Measurements from ENCODE around the gene SNX9.

Gene SNX9

GRCh38 chr6:157929076-157929475 lies 106.0 kb downstream of the SNX9 start:
- TF ChIP-seq EGR1 (IDR thresholded peaks at IDR 0.05) (no peak), NFIC (IDR thresholded peaks at IDR 0.05) (no peak), RAD21 (IDR thresholded peaks at IDR 0.05; ENCODE audit: low read depth) (no peak), TAF1 (IDR thresholded peaks at IDR 0.05; ENCODE audit: low read depth) (no peak), REST (IDR thresholded peaks at IDR 0.05; ENCODE audit: low read depth) (no peak)

- TF ChIP-seq TAF1 (IDR thresholded peaks at IDR 0.05; ENCODE audit: low read depth) (no peak), TEAD4 (IDR thresholded peaks at IDR 0.05) (no peak), NFIC (IDR thresholded peaks at IDR 0.05) (no peak), FOXM1 (IDR thresholded peaks at IDR 0.05; ENCODE audit: borderline replicate concordance, low read depth) (no peak), RAD21 (IDR thresholded peaks at IDR 0.05; ENCODE audit: low read depth) (no peak)
These were observed 106.8 kb downstream of the SNX9 start for GRCh38 chr6:157929765-157930319.

DNA sequence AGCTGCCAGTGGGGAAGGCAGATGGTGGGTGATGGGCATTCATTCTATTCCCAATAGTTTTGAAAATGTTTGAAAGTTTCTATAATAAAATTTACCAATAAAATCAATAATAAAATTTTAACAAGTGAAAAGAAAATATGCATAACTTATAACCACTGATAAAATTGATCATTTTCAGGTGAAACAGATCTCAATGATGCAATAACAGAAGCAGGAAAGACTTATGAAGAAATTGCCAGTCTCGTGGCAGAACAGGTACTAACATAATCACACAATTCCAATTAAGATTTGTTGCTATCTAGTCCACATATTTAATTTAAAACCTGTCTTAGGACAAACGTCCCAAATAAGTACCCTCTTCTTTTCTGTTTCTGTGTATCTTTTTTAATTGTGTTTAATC lies 112.7 kb downstream of the SNX9 start:
- no peak for TF ChIP-seq EGR1 (IDR thresholded peaks at IDR 0.05)
- no peak for TF ChIP-seq ZBTB7A (IDR thresholded peaks at IDR 0.05; ENCODE audit: low read depth)
- TF ChIP-seq REST (IDR thresholded peaks at IDR 0.05; ENCODE audit: low read depth), result no peak
- no peak for TF ChIP-seq MAX (IDR thresholded peaks at IDR 0.05)
- TF ChIP-seq NFIC (IDR thresholded peaks at IDR 0.05), result no peak
- TF ChIP-seq CREB1 (IDR thresholded peaks at IDR 0.05; ENCODE audit: low read depth), result no peak
- no peak for TF ChIP-seq YY1 (IDR thresholded peaks at IDR 0.05; ENCODE audit: low read depth)

- no peak for TF ChIP-seq EP300 (IDR thresholded peaks at IDR 0.05; ENCODE audit: borderline replicate concordance)
- no peak for TF ChIP-seq RAD21 (IDR thresholded peaks at IDR 0.05; ENCODE audit: low read depth)
- no peak for TF ChIP-seq ZBTB7A (IDR thresholded peaks at IDR 0.05; ENCODE audit: low read depth)
- no peak for TF ChIP-seq REST (IDR thresholded peaks at IDR 0.05; ENCODE audit: low read depth)
- TF ChIP-seq, protein P1, sequence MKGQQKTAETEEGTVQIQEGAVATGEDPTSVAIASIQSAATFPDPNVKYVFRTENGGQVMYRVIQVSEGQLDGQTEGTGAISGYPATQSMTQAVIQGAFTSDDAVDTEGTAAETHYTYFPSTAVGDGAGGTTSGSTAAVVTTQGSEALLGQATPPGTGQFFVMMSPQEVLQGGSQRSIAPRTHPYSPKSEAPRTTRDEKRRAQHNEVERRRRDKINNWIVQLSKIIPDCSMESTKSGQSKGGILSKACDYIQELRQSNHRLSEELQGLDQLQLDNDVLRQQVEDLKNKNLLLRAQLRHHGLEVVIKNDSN (IDR thresholded peaks at IDR 0.05), result no peak
- no peak for TF ChIP-seq TEAD4 (IDR thresholded peaks at IDR 0.05)
- no peak for TF ChIP-seq TCF12 (IDR thresholded peaks at IDR 0.05; ENCODE audit: low read depth)
- no peak for TF ChIP-seq CREB1 (IDR thresholded peaks at IDR 0.05; ENCODE audit: low read depth)
- no peak for TF ChIP-seq TAF1 (IDR thresholded peaks at IDR 0.05; ENCODE audit: low read depth)
- TF ChIP-seq CEBPB (IDR thresholded peaks at IDR 0.05), result no peak
- TF ChIP-seq FOXM1 (IDR thresholded peaks at IDR 0.05; ENCODE audit: borderline replicate concordance, low read depth), result no peak
- TF ChIP-seq YY1 (IDR thresholded peaks at IDR 0.05; ENCODE audit: low read depth), result no peak
These were observed 114.3 kb downstream of the SNX9 start for GRCh38 chr6:157937318-157937717.

DNA sequence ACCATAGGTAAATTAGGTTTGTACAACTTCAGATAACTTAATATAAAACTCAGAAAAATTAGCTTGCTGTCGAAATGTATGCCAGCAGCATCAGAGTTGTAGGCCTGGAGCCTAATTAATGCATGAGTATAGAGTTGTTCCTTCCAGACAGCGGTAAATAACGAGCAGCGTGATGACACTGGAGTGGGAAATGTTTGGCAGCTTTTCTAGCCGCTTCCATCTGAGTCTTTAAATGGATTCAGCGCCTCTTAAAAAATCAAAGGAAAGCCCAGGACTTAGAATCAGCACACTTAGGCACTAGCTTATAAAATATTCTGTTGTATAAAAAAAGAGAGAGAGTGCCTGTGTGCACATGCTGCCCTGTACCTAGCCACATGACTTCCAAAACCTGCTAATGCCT lies 114.9 kb downstream of the SNX9 start:
- no peak for TF ChIP-seq REST (IDR thresholded peaks at IDR 0.05; ENCODE audit: low read depth)
- no peak for TF ChIP-seq NFIC (IDR thresholded peaks at IDR 0.05)
- no peak for TF ChIP-seq YY1 (IDR thresholded peaks at IDR 0.05; ENCODE audit: low read depth)
- TF ChIP-seq MAX (IDR thresholded peaks at IDR 0.05), result no peak
- TF ChIP-seq TAF1 (IDR thresholded peaks at IDR 0.05; ENCODE audit: low read depth), result no peak
- TF ChIP-seq TCF12 (IDR thresholded peaks at IDR 0.05; ENCODE audit: low read depth), result no peak
- TF ChIP-seq EGR1 (IDR thresholded peaks at IDR 0.05), result no peak
- no peak for TF ChIP-seq FOXM1 (IDR thresholded peaks at IDR 0.05; ENCODE audit: borderline replicate concordance, low read depth)
- TF ChIP-seq, protein P1 (IDR thresholded peaks at IDR 0.05), result no peak

All from Ishikawa (cell line).